WTC11 (cell line): ENCODE results near the gene RBM4. TPM values are rescaled to one million over a fixed set of nuclear protein-coding genes. Genes with fewer than 3 reads are reported as not detected.

Source experiments
- ATAC-seq: fragments of 200-7000 bp; cut with Tn5 transposase; 2 replicates; pipeline ENCODE4 v1.10.0; 2021; ENCODE audit warnings: mild to moderate bottlenecking, moderate library complexity
- CTCF ChIA-PET: fragments of 300-600 bp; sonication (Branson Sonifier 250); formaldehyde crosslinking; loops from one replicate; lab custom pipeline; 2021; ENCODE audit warnings: antibody characterized with exemption; lab: Charles Lee
- POLR2A ChIA-PET: fragments of 350-600 bp; sonication (Branson Sonifier 250); formaldehyde crosslinking; loops from one replicate; lab custom pipeline; 2021; ENCODE audit warnings: antibody characterized with exemption; lab: Charles Lee
- DNase-seq: peaks from one replicate; pipeline ENCODE4 v3.0.0; 2021; ENCODE audit warnings: low spot score
- H3K27ac Mint-ChIP-seq: 2 replicates; pipeline ENCODE4 v1.8.0; 2021; ENCODE audit warnings: mixed read lengths
- H3K27me3 Mint-ChIP-seq: 2 replicates; pipeline ENCODE4 v1.8.0; 2021; ENCODE audit warnings: low read depth, mild to moderate bottlenecking, moderate library complexity, mixed read lengths
- H3K36me3 Mint-ChIP-seq: 2 replicates; pipeline ENCODE4 v1.8.0; 2021; ENCODE audit warnings: mixed read lengths
- H3K4me1 Mint-ChIP-seq: 2 replicates; pipeline ENCODE4 v1.8.0; 2022; ENCODE audit warnings: mixed read lengths
- H3K4me3 Mint-ChIP-seq: 2 replicates; pipeline ENCODE4 v1.8.0; 2021; ENCODE audit warnings: mild to moderate bottlenecking, moderate library complexity, mixed read lengths
- H3K9me3 Mint-ChIP-seq: 2 replicates; pipeline ENCODE4 v1.8.0; 2021; ENCODE audit warnings: mixed read lengths
- ATF2 ChIP-seq: sonication (generic); formaldehyde crosslinking; IDR thresholded peaks from 2 replicates; pipeline ENCODE4 v1.8.1; 2022; ENCODE audit warnings: low read depth, missing genetic modification reagents, borderline replicate concordance
- ATF6 ChIP-seq: sonication (generic); formaldehyde crosslinking; IDR thresholded peaks from 2 replicates; pipeline ENCODE4 v1.8.1; 2023; ENCODE audit warnings: mild to moderate bottlenecking, missing genetic modification reagents
- CBFB ChIP-seq: sonication (generic); formaldehyde crosslinking; IDR thresholded peaks from 2 replicates; pipeline ENCODE4 v1.8.1; 2022; ENCODE audit warnings: mild to moderate bottlenecking, low read depth, missing genetic modification reagents
- CREB1 ChIP-seq: sonication (generic); formaldehyde crosslinking; IDR thresholded peaks from 2 replicates; pipeline ENCODE4 v1.8.0; 2023; ENCODE audit warnings: mild to moderate bottlenecking, missing genetic modification reagents
- E2F4 ChIP-seq: sonication (generic); formaldehyde crosslinking; IDR thresholded peaks from 2 replicates; pipeline ENCODE4 v1.8.1; 2022; ENCODE audit warnings: low read depth, mild to moderate bottlenecking, moderate library complexity, missing genetic modification reagents, borderline replicate concordance
- ELF4 ChIP-seq: sonication (generic); formaldehyde crosslinking; IDR thresholded peaks from 2 replicates; pipeline ENCODE4 v1.8.1; 2022; ENCODE audit warnings: low read depth, mild to moderate bottlenecking, moderate library complexity, missing genetic modification reagents
- FOXJ3 ChIP-seq: sonication (generic); formaldehyde crosslinking; IDR thresholded peaks from 2 replicates; pipeline ENCODE4 v1.9.0; 2021; ENCODE audit warnings: missing genetic modification reagents, mild to moderate bottlenecking, borderline replicate concordance
- FOXK1 ChIP-seq: sonication (generic); formaldehyde crosslinking; IDR thresholded peaks from 2 replicates; pipeline ENCODE4 v1.8.0; 2022; ENCODE audit warnings: mild to moderate bottlenecking, moderate library complexity, missing genetic modification reagents
- FOXP1 ChIP-seq: sonication (generic); formaldehyde crosslinking; IDR thresholded peaks from 2 replicates; pipeline ENCODE4 v1.8.0; 2022; ENCODE audit warnings: missing genetic modification reagents, mild to moderate bottlenecking, moderate library complexity, borderline replicate concordance
- GRHL2 ChIP-seq: fragments of 250-450 bp; sonication (Bioruptor Pico); IDR thresholded peaks from 2 replicates; pipeline ENCODE4 v1.8.0; 2022; ENCODE audit warnings: mild to moderate bottlenecking, moderate library complexity; ENCODE audit not compliant: insufficient replicate concordance, severe bottlenecking
- JAZF1 ChIP-seq: fragments of 250-450 bp; sonication (Bioruptor Pico); IDR thresholded peaks from 2 replicates; pipeline ENCODE4 v1.9.0; 2021; ENCODE audit warnings: moderate library complexity, mild to moderate bottlenecking, inconsistent platforms
- KAT7 ChIP-seq: sonication (generic); formaldehyde crosslinking; IDR thresholded peaks from 2 replicates; pipeline ENCODE4 v1.8.1; 2023; ENCODE audit warnings: missing genetic modification reagents, mild to moderate bottlenecking, borderline replicate concordance
- MAX ChIP-seq: sonication (generic); formaldehyde crosslinking; IDR thresholded peaks from 2 replicates; pipeline ENCODE4 v1.8.0; 2022; ENCODE audit warnings: mild to moderate bottlenecking, missing genetic modification reagents
- NFATC4 ChIP-seq: fragments of 250-450 bp; sonication (Bioruptor Pico); IDR thresholded peaks from 2 replicates; pipeline ENCODE4 v1.9.0; 2021; ENCODE audit warnings: mild to moderate bottlenecking
- NFE2L1 ChIP-seq: sonication (generic); formaldehyde crosslinking; IDR thresholded peaks from 2 replicates; pipeline ENCODE4 v1.8.1; 2023; ENCODE audit warnings: missing genetic modification reagents
- PRRX2 ChIP-seq: fragments of 250-450 bp; sonication (Bioruptor Pico); IDR thresholded peaks from 2 replicates; pipeline ENCODE4 v1.8.0; 2021; ENCODE audit warnings: mild to moderate bottlenecking
- SP1 ChIP-seq: sonication (generic); formaldehyde crosslinking; conservative IDR thresholded peaks from 2 replicates; pipeline ENCODE4 v1.8.1; 2022; ENCODE audit warnings: missing genetic modification reagents
- ZBTB21 ChIP-seq: sonication (generic); formaldehyde crosslinking; IDR thresholded peaks from 2 replicates; pipeline ENCODE4 v1.8.1; 2023; ENCODE audit warnings: mild to moderate bottlenecking, missing genetic modification reagents, borderline replicate concordance
- total RNA-seq: library from RNA; stranded (reverse); gene quantifications from 3 replicates; pipeline ENCODE4 v1.2.3, GENCODE V29; 2021
- TF ChIP-seq, protein P1 (sequence below): sonication (generic); formaldehyde crosslinking; IDR thresholded peaks from 2 replicates; pipeline ENCODE4 v1.8.0; 2022; ENCODE audit warnings: mild to moderate bottlenecking, missing genetic modification reagents
- TF ChIP-seq, protein P2 (sequence below): sonication (generic); formaldehyde crosslinking; IDR thresholded peaks from 2 replicates; pipeline ENCODE4 v1.8.0; 2023; ENCODE audit warnings: mild to moderate bottlenecking, missing genetic modification reagents

The RBM4 gene
- total RNA-seq, 1 experiment from 2014 or later: 144 TPM

- no peaks in the 10 kb centered on the region for H3K4me1 Mint-ChIP-seq
- H3K27me3 Mint-ChIP-seq: no peaks in the 10 kb centered on the region
- H3K27ac Mint-ChIP-seq: no peak overlapping the region
- ATAC-seq (no peak), DNase-seq (no peak)
- TF ChIP-seq, protein P1, sequence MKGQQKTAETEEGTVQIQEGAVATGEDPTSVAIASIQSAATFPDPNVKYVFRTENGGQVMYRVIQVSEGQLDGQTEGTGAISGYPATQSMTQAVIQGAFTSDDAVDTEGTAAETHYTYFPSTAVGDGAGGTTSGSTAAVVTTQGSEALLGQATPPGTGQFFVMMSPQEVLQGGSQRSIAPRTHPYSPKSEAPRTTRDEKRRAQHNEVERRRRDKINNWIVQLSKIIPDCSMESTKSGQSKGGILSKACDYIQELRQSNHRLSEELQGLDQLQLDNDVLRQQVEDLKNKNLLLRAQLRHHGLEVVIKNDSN (CRISPR knock-in tag): no peak
- TF ChIP-seq JAZF1 (no peak), GRHL2 (CRISPR knock-in tag) (no peak), KAT7 (CRISPR knock-in tag) (no peak), ELF4 (no peak), FOXK1 (CRISPR knock-in tag) (no peak)
- TF ChIP-seq, protein P2, sequence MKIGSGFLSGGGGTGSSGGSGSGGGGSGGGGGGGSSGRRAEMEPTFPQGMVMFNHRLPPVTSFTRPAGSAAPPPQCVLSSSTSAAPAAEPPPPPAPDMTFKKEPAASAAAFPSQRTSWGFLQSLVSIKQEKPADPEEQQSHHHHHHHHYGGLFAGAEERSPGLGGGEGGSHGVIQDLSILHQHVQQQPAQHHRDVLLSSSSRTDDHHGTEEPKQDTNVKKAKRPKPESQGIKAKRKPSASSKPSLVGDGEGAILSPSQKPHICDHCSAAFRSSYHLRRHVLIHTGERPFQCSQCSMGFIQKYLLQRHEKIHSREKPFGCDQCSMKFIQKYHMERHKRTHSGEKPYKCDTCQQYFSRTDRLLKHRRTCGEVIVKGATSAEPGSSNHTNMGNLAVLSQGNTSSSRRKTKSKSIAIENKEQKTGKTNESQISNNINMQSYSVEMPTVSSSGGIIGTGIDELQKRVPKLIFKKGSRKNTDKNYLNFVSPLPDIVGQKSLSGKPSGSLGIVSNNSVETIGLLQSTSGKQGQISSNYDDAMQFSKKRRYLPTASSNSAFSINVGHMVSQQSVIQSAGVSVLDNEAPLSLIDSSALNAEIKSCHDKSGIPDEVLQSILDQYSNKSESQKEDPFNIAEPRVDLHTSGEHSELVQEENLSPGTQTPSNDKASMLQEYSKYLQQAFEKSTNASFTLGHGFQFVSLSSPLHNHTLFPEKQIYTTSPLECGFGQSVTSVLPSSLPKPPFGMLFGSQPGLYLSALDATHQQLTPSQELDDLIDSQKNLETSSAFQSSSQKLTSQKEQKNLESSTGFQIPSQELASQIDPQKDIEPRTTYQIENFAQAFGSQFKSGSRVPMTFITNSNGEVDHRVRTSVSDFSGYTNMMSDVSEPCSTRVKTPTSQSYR (CRISPR knock-in tag): no peak
- POLR2A ChIA-PET: interaction anchor here (2.1 kb wide), 1 partner anchor 9 kb away, joined by 12 read pairs; the partner anchor contains the start of gene RBM4
- H3K4me3 Mint-ChIP-seq: no peak overlapping the region
- CTCF ChIA-PET: no interaction called here
- no peaks in the 10 kb centered on the region for H3K9me3 Mint-ChIP-seq
- peaks cover 74% of the 10 kb centered on the region for H3K36me3 Mint-ChIP-seq
Observed at GRCh38 chr11:66629356-66629755, 9.1 kb upstream of the RBM4 start.

- peaks cover 58% of the 10 kb centered on the region for H3K36me3 Mint-ChIP-seq
Observed at GRCh38 chr11:66631883-66632282, 6.6 kb upstream of the RBM4 start.

More at GRCh38 chr11:66631883-66632282, 6.6 kb upstream of the RBM4 start:
- Mint-ChIP-seq H3K9me3 (no peaks in the 10 kb centered on the region), H3K27ac (no peak overlapping the region), H3K4me1 (peaks cover 6% of the 10 kb centered on the region), H3K27me3 (no peaks in the 10 kb centered on the region), H3K4me3 (no peak overlapping the region)
- ATAC-seq: no peak
- DNase-seq: no peak
- CTCF ChIA-PET: no interaction called here
- no peak for TF ChIP-seq NFATC4 (CRISPR knock-in tag)
- TF ChIP-seq ATF6 (CRISPR knock-in tag): no peak
- no peak for TF ChIP-seq E2F4 (CRISPR knock-in tag)
- TF ChIP-seq ZBTB21 (CRISPR knock-in tag): no peak
- no peak for TF ChIP-seq FOXP1 (CRISPR knock-in tag)
- no peak for TF ChIP-seq SP1
- TF ChIP-seq JAZF1: no peak
- no peak for TF ChIP-seq ATF2
- TF ChIP-seq MAX (CRISPR knock-in tag): no peak
- no peak for TF ChIP-seq CBFB
- TF ChIP-seq PRRX2: no peak
- no peak for TF ChIP-seq FOXJ3 (CRISPR knock-in tag)
- TF ChIP-seq CREB1 (CRISPR knock-in tag): no peak
- TF ChIP-seq NFE2L1 (CRISPR knock-in tag): no peak
- POLR2A ChIA-PET: no interaction called here
